Activated naive CD4-positive, alpha-beta T cell treated with anti-CD3 and anti-CD28 coated beads for 36 hours (primary cell): ENCODE results near the gene ITIH2. TPM values are rescaled to one million over a fixed set of nuclear protein-coding genes. Genes with fewer than 3 reads are reported as not detected.
A peak's percentile ranks its signal among the peaks of the same experiment; 100 is the strongest.
"Not testable (repeated sequence)": the region's sequence is repeated elsewhere in the genome, so short reads cannot be mapped to it uniquely, and the experiment has no call there.

Source experiments
- CTCF ChIA-PET: fragments of 350-600 bp; sonication (Branson Sonifier 250); formaldehyde crosslinking; loops from one replicate; lab custom pipeline; 2021; ENCODE audit warnings: antibody characterized with exemption; lab: Charles Lee
- DNase-seq: peaks from one replicate; pipeline ENCODE4 v3.0.0-alpha.2; 2020
- H3K27ac Mint-ChIP-seq: one replicate; pipeline ENCODE4 v1.8.0; 2021; ENCODE audit warnings: mild to moderate bottlenecking, mixed read lengths
- H3K27me3 Mint-ChIP-seq: one replicate; pipeline ENCODE4 v1.8.0; 2021; ENCODE audit warnings: low read depth, mixed read lengths
- H3K36me3 Mint-ChIP-seq: one replicate; pipeline ENCODE4 v1.8.0; 2021; ENCODE audit warnings: low read depth, mixed read lengths
- H3K4me1 Mint-ChIP-seq: one replicate; pipeline ENCODE4 v1.8.0; 2021; ENCODE audit warnings: low read depth, mixed read lengths
- H3K4me3 Mint-ChIP-seq: one replicate; pipeline ENCODE4 v1.8.0; 2021; ENCODE audit warnings: mild to moderate bottlenecking, moderate library complexity, mixed read lengths
- H3K9me3 Mint-ChIP-seq: one replicate; pipeline ENCODE4 v1.8.0; 2021; ENCODE audit warnings: mixed read lengths
- intact Hi-C: fragments of 100-400 bp; cut with micrococcal nuclease; formaldehyde crosslinking; loops from one replicate; pipeline ENCODE4 v1.15.1; 2023
- total RNA-seq, 2 experiments: library from RNA; stranded (reverse); gene quantifications; one replicate each; pipeline ENCODE4 v1.2.3, GENCODE V29; 2021

The ITIH2 gene
- total RNA-seq, 2 experiments from 2014 or later: not detected

- Mint-ChIP-seq H3K4me3 (no peak overlapping the region), H3K4me1 (no peaks in the 10 kb centered on the region), H3K36me3 (peaks cover 28% of the 10 kb centered on the region), H3K9me3 (no peaks in the 10 kb centered on the region), H3K27me3 (no peaks in the 10 kb centered on the region), H3K27ac (no peak overlapping the region)
- no peak for DNase-seq
- CTCF ChIA-PET: no interaction called here
- intact Hi-C loops: no loop called here
Observed at GRCh38 chr10:7766241-7766640, 63.1 kb downstream of the ITIH2 start.

- Mint-ChIP-seq H3K9me3 (no peaks in the 10 kb centered on the region), H3K4me1 (no peaks in the 10 kb centered on the region), H3K27ac (no peak overlapping the region), H3K36me3 (peaks cover 28% of the 10 kb centered on the region), H3K27me3 (no peaks in the 10 kb centered on the region), H3K4me3 (no peak overlapping the region)
- CTCF ChIA-PET: no interaction called here
- no peak for DNase-seq
- intact Hi-C loops: no loop called here
Observed at GRCh38 chr10:7767209-7767608, 64.1 kb downstream of the ITIH2 start.

- no peak overlapping the region for H3K4me3 Mint-ChIP-seq
- CTCF ChIA-PET: no interaction called here
- H3K27me3 Mint-ChIP-seq: no peaks in the 10 kb centered on the region
- no peaks in the 10 kb centered on the region for H3K4me1 Mint-ChIP-seq
- DNase-seq: no peak
- no peak overlapping the region for H3K27ac Mint-ChIP-seq
- no peaks in the 10 kb centered on the region for H3K9me3 Mint-ChIP-seq
- peaks cover 27% of the 10 kb centered on the region for H3K36me3 Mint-ChIP-seq
- intact Hi-C loops: no loop called here
Observed at GRCh38 chr10:7768417-7768816, 65.3 kb downstream of the ITIH2 start.

GRCh38 chr10:7773845-7774801 is 71.0 kb downstream of the ITIH2 start:
- H3K27ac Mint-ChIP-seq: no peak overlapping the region
- H3K4me3 Mint-ChIP-seq: no peak overlapping the region
- H3K36me3 Mint-ChIP-seq: peaks cover 35% of the 10 kb centered on the region
- intact Hi-C loops: no loop called here
- H3K27me3 Mint-ChIP-seq: no peaks in the 10 kb centered on the region
- CTCF ChIA-PET: interaction anchor here (0.7 kb wide), 1 partner anchor 86 kb away, joined by 3 read pairs; no protein-coding TSS in a partner anchor
- DNase-seq: no peak
- H3K9me3 Mint-ChIP-seq: no peaks in the 10 kb centered on the region
- no peaks in the 10 kb centered on the region for H3K4me1 Mint-ChIP-seq

- Mint-ChIP-seq H3K4me1 (peaks cover 2% of the 10 kb centered on the region), H3K4me3 (no peak overlapping the region), H3K27me3 (no peaks in the 10 kb centered on the region), H3K9me3 (no peaks in the 10 kb centered on the region), H3K27ac (no peak overlapping the region), H3K36me3 (peaks cover 45% of the 10 kb centered on the region)
- DNase-seq: no peak
- CTCF ChIA-PET: interaction anchor here (0.6 kb wide), 1 partner anchor 41 kb away, joined by 4 read pairs; no protein-coding TSS in a partner anchor
- intact Hi-C loops: no loop called here
Observed at GRCh38 chr10:7776777-7777176, 73.7 kb downstream of the ITIH2 start.

GRCh38 chr10:7782194-7782593 is 79.1 kb downstream of the ITIH2 start:
- intact Hi-C loops: not testable (repeated sequence)

GRCh38 chr10:7786430-7786829 is 83.3 kb downstream of the ITIH2 start:
- peaks cover 11% of the 10 kb centered on the region for H3K36me3 Mint-ChIP-seq
- CTCF ChIA-PET: no interaction called here
- H3K27ac Mint-ChIP-seq: no peak overlapping the region
- peaks cover 47% of the 10 kb centered on the region for H3K4me1 Mint-ChIP-seq
- no peaks in the 10 kb centered on the region for H3K27me3 Mint-ChIP-seq
- intact Hi-C loops: no loop called here
- DNase-seq: no peak
- H3K4me3 Mint-ChIP-seq: no peak overlapping the region
- H3K9me3 Mint-ChIP-seq: no peaks in the 10 kb centered on the region

More at GRCh38 chr10:7782194-7782593, 79.1 kb downstream of the ITIH2 start:
- H3K27me3 Mint-ChIP-seq, CTCF ChIA-PET, DNase-seq, H3K4me3 Mint-ChIP-seq, H3K9me3 Mint-ChIP-seq, H3K27ac Mint-ChIP-seq: not testable (repeated sequence)
- H3K36me3 Mint-ChIP-seq: peaks cover 30% of the 10 kb centered on the region
- H3K4me1 Mint-ChIP-seq: peaks cover 23% of the 10 kb centered on the region

GRCh38 chr10:7787150-7787856 is 84.2 kb downstream of the ITIH2 start:
- DNase-seq: peak; percentile 49
- Mint-ChIP-seq H3K4me1 (peaks cover 56% of the 10 kb centered on the region), H3K27ac (no peak overlapping the region), H3K27me3 (no peaks in the 10 kb centered on the region), H3K4me3 (no peak overlapping the region), H3K9me3 (no peaks in the 10 kb centered on the region), H3K36me3 (peaks cover 15% of the 10 kb centered on the region)
- CTCF ChIA-PET: interaction anchor here (1.3 kb wide), 1 partner anchor 262 kb away, joined by 5 read pairs; no protein-coding TSS in a partner anchor
- intact Hi-C loops: no loop called here

GRCh38 chr10:7787857-7788638 is 84.9 kb downstream of the ITIH2 start, which contains the start of the genes ATP5F1C and KIN:
ATP5F1C (plus strand) TSS chr10:7788177; CDS start chr10:7788208, 31 bp downstream.
KIN (minus strand) TSS chr10:7787993; CDS start chr10:7787933, 60 bp downstream.
- no peaks in the 10 kb centered on the region for H3K9me3 Mint-ChIP-seq
- H3K27me3 Mint-ChIP-seq: no peaks in the 10 kb centered on the region
- intact Hi-C loops: loop anchor here (1.0 to 2.0 kb wide), 3 partner anchors 30 to 309 kb away; partner anchors contain the start of genes GATA3 and TAF3
- DNase-seq: peak; percentile 98
- CTCF ChIA-PET: interaction anchor here (0.6 to 1.3 kb wide), 2 partner anchors 258 to 263 kb away, joined by 3 to 5 read pairs; no protein-coding TSS in a partner anchor
- H3K4me1 Mint-ChIP-seq: peaks cover 63% of the 10 kb centered on the region
- H3K27ac Mint-ChIP-seq: no peak within 1 kb of the TSS
- H3K4me3 Mint-ChIP-seq: no peak within 1 kb of the TSS
- H3K36me3 Mint-ChIP-seq: peaks cover 18% of the 10 kb centered on the region

GRCh38 chr10:7788639-7789286 is 85.6 kb downstream of the ITIH2 start:
- H3K4me1 Mint-ChIP-seq: peaks cover 62% of the 10 kb centered on the region
- intact Hi-C loops: loop anchor here (1.0 to 2.0 kb wide), 3 partner anchors 30 to 310 kb away; partner anchors contain the start of genes GATA3 and TAF3
- H3K27ac Mint-ChIP-seq: no peak overlapping the region
- no peak for DNase-seq
- H3K9me3 Mint-ChIP-seq: no peaks in the 10 kb centered on the region
- H3K27me3 Mint-ChIP-seq: no peaks in the 10 kb centered on the region
- CTCF ChIA-PET: interaction anchor here (1.3 kb wide), 1 partner anchor 263 kb away, joined by 5 read pairs; no protein-coding TSS in a partner anchor
- H3K36me3 Mint-ChIP-seq: peaks cover 20% of the 10 kb centered on the region
- H3K4me3 Mint-ChIP-seq: no peak overlapping the region

GRCh38 chr10:7789390-7789789 is 86.3 kb downstream of the ITIH2 start:
- Mint-ChIP-seq H3K27me3 (no peaks in the 10 kb centered on the region), H3K27ac (peak overlapping the region; percentile 11), H3K4me3 (no peak overlapping the region), H3K9me3 (no peaks in the 10 kb centered on the region), H3K4me1 (peaks cover 65% of the 10 kb centered on the region), H3K36me3 (peaks cover 20% of the 10 kb centered on the region)
- intact Hi-C loops: loop anchor here (2.0 kb wide), 1 partner anchor 311 kb away; no protein-coding TSS in a partner anchor
- CTCF ChIA-PET: no interaction called here
- no peak for DNase-seq
